PFSK-1 (cell line): ENCODE measurements around the gene COLQ.

Experiments used
- FOXP2 ChIP-seq: optimal IDR thresholded peaks from 2 replicates; pipeline ENCODE3; 2011; ENCODE audit warnings: borderline replicate concordance, control low read depth, inconsistent platforms; ENCODE audit not compliant: insufficient read depth; ENCODE audit errors: extremely low read length, extremely low read depth
- POLR2AphosphoS5 ChIP-seq: IDR thresholded peaks from 2 replicates; pipeline ENCODE4 v1.6.1; 2012; ENCODE audit warnings: low read depth, mild to moderate bottlenecking, control low read depth, low read length, moderate library complexity
- REST ChIP-seq, 2 experiments: IDR thresholded peaks; 2 replicates each; pipeline versions ENCODE4 v1.6.1 to v1.8.0; 2011 to 2012; ENCODE audit warnings: low read depth in 2 of 2, low read length in 2 of 2, control low read depth in 1 of 2, inconsistent platforms in 1 of 2, mild to moderate bottlenecking in 1 of 2, moderate library complexity in 1 of 2; ENCODE audit not compliant: insufficient read depth in 1 of 2
- SIN3A ChIP-seq: IDR thresholded peaks from 2 replicates; pipeline ENCODE4 v1.6.1; 2012; ENCODE audit warnings: mild to moderate bottlenecking, low read length, moderate library complexity, borderline replicate concordance; ENCODE audit not compliant: insufficient read depth
- TAF1 ChIP-seq: IDR thresholded peaks from 2 replicates; pipeline ENCODE4 v1.6.1; 2012; ENCODE audit warnings: low read length, control low read depth, borderline replicate concordance; ENCODE audit not compliant: insufficient read depth

COLQ gene

GRCh38 chr3:15453501-15453900 is 68.0 kb downstream of the COLQ start:
- TF ChIP-seq POLR2AphosphoS5 (no peak), SIN3A (no peak), REST (IDR thresholded peaks at IDR 0.05; ENCODE audit: insufficient read depth in 1 of 2, low read depth in 2 of 2, low read length in 2 of 2) (no peak), TAF1 (no peak), FOXP2 (no peak)

DNA sequence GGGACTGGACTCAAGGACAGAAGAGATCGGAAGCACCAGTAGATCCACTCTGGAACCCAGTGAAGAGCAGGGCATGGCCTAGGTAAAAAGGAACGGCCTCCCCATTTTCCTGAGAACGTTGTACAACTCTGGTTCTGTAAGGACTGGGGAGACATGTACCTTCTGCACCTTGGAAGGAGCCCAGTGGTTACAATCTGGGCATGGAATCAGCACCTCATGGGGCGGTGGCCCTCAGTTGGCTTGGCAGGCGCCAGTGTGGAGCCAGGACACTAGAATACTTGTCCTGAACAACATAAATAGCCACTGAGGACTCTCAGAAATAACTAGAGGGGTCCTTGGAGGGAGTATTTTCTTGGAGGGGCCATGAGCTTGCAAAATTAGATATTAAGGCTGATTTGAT is 68.5 kb downstream of the COLQ start:
- TF ChIP-seq SIN3A (no peak), POLR2AphosphoS5 (no peak), REST (IDR thresholded peaks at IDR 0.05; ENCODE audit: insufficient read depth in 1 of 2, low read depth in 2 of 2, low read length in 2 of 2) (no peak), TAF1 (no peak), FOXP2 (no peak)

GRCh38 chr3:15452156-15452555 is 69.3 kb downstream of the COLQ start:
- TF ChIP-seq SIN3A: no peak
- TF ChIP-seq TAF1: no peak
- TF ChIP-seq FOXP2: no peak
- no peak for TF ChIP-seq POLR2AphosphoS5

DNA sequence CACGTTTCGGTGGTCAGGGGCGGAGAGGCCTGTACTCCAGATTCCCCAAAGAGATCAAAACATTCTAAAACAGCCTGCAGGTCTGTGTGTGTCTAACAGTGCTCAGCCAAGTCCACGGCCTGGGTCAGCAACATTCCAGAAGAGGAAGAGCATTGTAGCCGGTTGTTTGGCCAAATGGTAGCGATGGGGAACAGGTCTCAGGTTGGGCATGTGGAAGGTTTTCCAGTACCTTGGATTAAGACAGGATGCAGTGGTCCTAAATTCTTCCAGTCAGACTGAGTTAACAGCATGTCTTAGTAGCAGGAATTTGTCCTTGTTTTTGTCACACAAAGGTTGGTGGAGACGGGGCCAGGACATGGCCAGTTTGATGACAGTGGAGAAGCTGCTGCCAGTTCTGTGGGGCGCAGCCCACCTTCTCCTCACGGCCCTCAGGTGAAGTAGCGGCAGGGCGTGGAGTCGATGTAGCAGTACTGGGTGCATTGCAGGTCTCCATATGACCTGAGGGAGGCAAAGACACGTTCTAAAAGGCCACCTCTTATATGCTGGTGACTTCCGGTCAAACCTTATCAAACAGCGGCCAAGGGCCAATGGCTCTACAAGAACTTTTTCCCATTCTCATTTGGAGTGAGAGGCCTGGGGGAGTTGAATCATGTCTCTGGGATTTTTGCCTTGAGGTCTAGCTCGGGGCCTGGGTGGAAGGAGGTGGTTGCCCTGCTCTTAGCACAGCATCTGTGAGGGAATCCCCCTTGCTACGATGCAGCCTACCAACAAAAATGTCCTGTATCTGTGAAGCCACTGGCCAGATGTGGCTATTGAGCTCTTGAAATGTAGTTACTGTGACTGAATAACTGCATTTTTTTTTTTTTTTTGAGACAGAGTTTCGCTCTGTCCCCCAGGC is 70.0 kb downstream of the COLQ start:
- TF ChIP-seq POLR2AphosphoS5 (no peak), SIN3A (no peak), FOXP2 (no peak), TAF1 (no peak)

DNA sequence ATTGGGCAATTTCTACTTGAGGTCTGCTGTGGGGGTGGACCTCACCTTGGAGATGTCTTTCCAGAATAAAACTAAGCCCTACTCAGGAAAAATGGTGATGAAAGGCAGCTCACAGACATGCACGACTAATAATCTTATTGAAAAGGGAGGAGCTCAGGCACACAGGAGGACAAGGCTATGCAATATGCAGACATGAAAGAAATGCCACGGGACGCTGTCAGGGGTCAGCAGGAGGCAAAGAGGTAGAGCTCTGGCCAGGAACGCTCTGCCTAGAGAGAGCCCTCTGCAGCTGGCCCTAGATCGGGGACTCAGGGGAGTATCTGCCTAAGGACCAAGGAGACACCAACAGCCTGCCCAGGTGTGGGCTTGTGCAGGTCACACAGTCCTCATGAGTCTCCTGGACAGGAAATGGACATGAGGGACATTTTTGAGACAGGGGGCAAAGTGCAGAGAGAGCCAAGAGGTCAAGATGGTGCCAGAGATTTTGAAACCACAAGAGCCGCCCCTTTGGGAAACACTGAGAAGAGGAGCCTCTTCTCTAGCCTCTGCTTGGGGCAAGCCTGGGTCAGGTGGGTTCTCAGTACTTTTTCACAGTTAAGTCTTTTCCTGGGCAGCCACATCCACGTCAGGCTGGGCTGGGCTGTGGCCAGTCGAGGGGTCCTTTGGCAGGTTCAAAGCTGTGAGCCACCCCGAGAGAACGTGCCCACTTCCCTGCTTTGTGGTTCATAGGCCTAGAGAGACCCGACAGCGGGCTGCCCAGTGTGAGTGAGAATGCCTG is 70.9 kb downstream of the COLQ start:
- TF ChIP-seq SIN3A: no peak
- no peak for TF ChIP-seq REST (IDR thresholded peaks at IDR 0.05; ENCODE audit: insufficient read depth in 1 of 2, low read depth in 2 of 2, low read length in 2 of 2)
- no peak for TF ChIP-seq FOXP2
- TF ChIP-seq POLR2AphosphoS5: no peak
- TF ChIP-seq TAF1: no peak
